NCI-H187 (cell line): ENCODE results near the gene ARMH4.
"Not testable (repeated sequence)": the region's sequence is repeated elsewhere in the genome, so short reads cannot be mapped to it uniquely, and the experiment has no call there.

Source experiments
- DNase-seq, 2 experiments: peaks; one replicate each; lab custom pipeline; 2025; lab: John Stamatoyannopoulos, UW

The ARMH4 gene

GRCh38 chr14:58143106-58143505 is 8.9 kb downstream of the ARMH4 start:
- no peak for DNase-seq

- DNase-seq = no peak
Observed at GRCh38 chr14:58141893-58142292, 10.1 kb downstream of the ARMH4 start.

GRCh38 chr14:58138714-58139482 is 13.1 kb downstream of the ARMH4 start:
- no peak for DNase-seq

- no peak for DNase-seq
Observed at GRCh38 chr14:58138031-58138713, 13.8 kb downstream of the ARMH4 start.

- no peak for DNase-seq
Observed at GRCh38 chr14:58133739-58134138, 18.3 kb downstream of the ARMH4 start.

- DNase-seq = no peak
Observed at GRCh38 chr14:58131386-58131785, 20.6 kb downstream of the ARMH4 start.

GRCh38 chr14:58130116-58130782 is 21.8 kb downstream of the ARMH4 start:
- DNase-seq = no peak

- DNase-seq = no peak
Observed at GRCh38 chr14:58129208-58129607, 22.8 kb downstream of the ARMH4 start.

- no peak for DNase-seq
Observed at GRCh38 chr14:58128416-58128815, 23.6 kb downstream of the ARMH4 start.

GRCh38 chr14:58122546-58122945 is 29.5 kb downstream of the ARMH4 start:
- not testable (repeated sequence) for DNase-seq

GRCh38 chr14:58121530-58122186 is 30.4 kb downstream of the ARMH4 start:
- DNase-seq = no peak

GRCh38 chr14:58119381-58119780 is 32.6 kb downstream of the ARMH4 start:
- DNase-seq = no peak

- DNase-seq = no peak
Observed at GRCh38 chr14:58118097-58118815, 33.8 kb downstream of the ARMH4 start.

GRCh38 chr14:58109744-58110143 is 42.3 kb downstream of the ARMH4 start:
- no peak for DNase-seq

GRCh38 chr14:58108717-58109116 is 43.3 kb downstream of the ARMH4 start:
- no peak for DNase-seq

- peak; percentile 4 to 6 for DNase-seq
Observed at GRCh38 chr14:58107947-58108552, 44.0 kb downstream of the ARMH4 start.

GRCh38 chr14:58107041-58107440 is 45.0 kb downstream of the ARMH4 start:
- DNase-seq = no peak

GRCh38 chr14:58106446-58106845 is 45.6 kb downstream of the ARMH4 start:
- no peak for DNase-seq

- DNase-seq = no peak
Observed at GRCh38 chr14:58104808-58105207, 47.2 kb downstream of the ARMH4 start.

GRCh38 chr14:58100735-58101368 is 51.2 kb downstream of the ARMH4 start:
- DNase-seq = no peak

- DNase-seq = no peak
Observed at GRCh38 chr14:58099682-58100081, 52.3 kb downstream of the ARMH4 start.
